Type B pancreatic cell (in vitro differentiated cells): Measurements from ENCODE around the gene VEGFC. TPM values are rescaled to one million over a fixed set of nuclear protein-coding genes. Genes with fewer than 3 reads are reported as not detected.

Experiments used
- DNase-seq: peaks from one replicate; pipeline ENCODE4 v3.0.0; 2021; ENCODE audit warnings: mixed read lengths; ENCODE audit not compliant: unreplicated experiment; ENCODE audit errors: extremely low spot score
- H3K27ac Mint-ChIP-seq: 2 replicates; pipeline ENCODE4 v1.8.0; 2021; ENCODE audit warnings: mild to moderate bottlenecking, mixed read lengths
- H3K27me3 Mint-ChIP-seq: 2 replicates; pipeline ENCODE4 v1.8.0; 2021; ENCODE audit warnings: mixed read lengths
- H3K36me3 Mint-ChIP-seq: 2 replicates; pipeline ENCODE4 v1.8.0; 2021; ENCODE audit warnings: mixed read lengths
- H3K4me1 Mint-ChIP-seq: one replicate; pipeline ENCODE4 v1.8.0; 2021; ENCODE audit warnings: mixed read lengths; ENCODE audit not compliant: unreplicated experiment
- H3K4me3 Mint-ChIP-seq: 2 replicates; pipeline ENCODE4 v1.8.0; 2021; ENCODE audit warnings: mild to moderate bottlenecking, mixed read lengths
- H3K9me3 Mint-ChIP-seq: 2 replicates; pipeline ENCODE4 v1.8.0; 2021; ENCODE audit warnings: mixed read lengths
- total RNA-seq: library from RNA; stranded (reverse); gene quantifications from 2 replicates; pipeline ENCODE4 v1.2.1, GENCODE V29; 2021; ENCODE audit warnings: low replicate concordance
- TF ChIP-seq, protein P1 (sequence below): fragments of 200-600 bp; sonication (generic); conservative IDR thresholded peaks from 2 replicates; pipeline ENCODE4 v1.5.0; 2021; ENCODE audit warnings: antibody characterized with exemption, mild to moderate bottlenecking

VEGFC gene
- total RNA-seq, 1 donor from 2014 or later: 3.2 TPM

DNA sequence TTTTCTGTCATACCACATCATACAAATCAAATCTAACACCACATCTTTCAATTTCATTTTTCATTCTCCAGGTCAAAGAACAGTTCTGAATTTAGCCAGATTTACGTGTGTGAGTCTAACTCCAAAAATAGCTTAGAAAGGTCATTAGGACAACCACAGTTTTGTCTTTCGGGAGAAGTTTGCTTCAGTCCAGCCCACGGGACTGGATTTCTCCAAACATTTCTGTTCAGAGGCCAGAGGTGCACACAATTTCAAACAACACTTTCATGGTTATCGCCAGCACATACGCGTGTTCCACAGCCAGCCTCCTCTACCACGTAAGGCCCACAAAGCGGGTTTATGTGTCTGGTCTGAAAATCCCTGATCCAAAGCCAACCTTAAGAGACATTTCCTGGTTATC is 65.9 kb downstream of the VEGFC start:
- no peak overlapping the region for H3K4me3 Mint-ChIP-seq
- H3K27ac Mint-ChIP-seq: no peak overlapping the region
- DNase-seq: no peak

DNA sequence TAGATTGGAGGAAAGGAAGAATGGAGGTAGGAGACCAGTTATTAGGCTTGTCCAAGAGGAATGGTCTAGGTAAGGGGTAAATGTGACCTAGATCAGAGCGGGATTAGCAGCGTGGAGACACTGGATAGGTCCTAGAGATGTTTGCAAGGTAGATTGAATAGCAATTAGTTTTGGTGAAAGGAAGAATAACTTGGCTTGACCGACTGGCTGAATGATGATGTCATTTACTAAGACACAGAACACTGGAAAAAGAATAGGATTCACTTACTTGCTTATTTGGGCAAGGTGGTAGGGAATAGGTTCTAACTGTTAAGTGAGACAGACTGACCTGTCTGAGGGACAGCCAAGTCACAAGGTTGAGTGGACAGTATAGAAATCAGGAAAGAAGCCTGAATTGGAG is 71.3 kb downstream of the VEGFC start:
- H3K4me3 Mint-ChIP-seq: no peak overlapping the region
- no peaks in the 10 kb centered on the region for H3K9me3 Mint-ChIP-seq
- DNase-seq: no peak
- no peaks in the 10 kb centered on the region for H3K4me1 Mint-ChIP-seq
- H3K27ac Mint-ChIP-seq: no peak overlapping the region
- H3K27me3 Mint-ChIP-seq: no peaks in the 10 kb centered on the region
- no peaks in the 10 kb centered on the region for H3K36me3 Mint-ChIP-seq
- TF ChIP-seq, protein P1, sequence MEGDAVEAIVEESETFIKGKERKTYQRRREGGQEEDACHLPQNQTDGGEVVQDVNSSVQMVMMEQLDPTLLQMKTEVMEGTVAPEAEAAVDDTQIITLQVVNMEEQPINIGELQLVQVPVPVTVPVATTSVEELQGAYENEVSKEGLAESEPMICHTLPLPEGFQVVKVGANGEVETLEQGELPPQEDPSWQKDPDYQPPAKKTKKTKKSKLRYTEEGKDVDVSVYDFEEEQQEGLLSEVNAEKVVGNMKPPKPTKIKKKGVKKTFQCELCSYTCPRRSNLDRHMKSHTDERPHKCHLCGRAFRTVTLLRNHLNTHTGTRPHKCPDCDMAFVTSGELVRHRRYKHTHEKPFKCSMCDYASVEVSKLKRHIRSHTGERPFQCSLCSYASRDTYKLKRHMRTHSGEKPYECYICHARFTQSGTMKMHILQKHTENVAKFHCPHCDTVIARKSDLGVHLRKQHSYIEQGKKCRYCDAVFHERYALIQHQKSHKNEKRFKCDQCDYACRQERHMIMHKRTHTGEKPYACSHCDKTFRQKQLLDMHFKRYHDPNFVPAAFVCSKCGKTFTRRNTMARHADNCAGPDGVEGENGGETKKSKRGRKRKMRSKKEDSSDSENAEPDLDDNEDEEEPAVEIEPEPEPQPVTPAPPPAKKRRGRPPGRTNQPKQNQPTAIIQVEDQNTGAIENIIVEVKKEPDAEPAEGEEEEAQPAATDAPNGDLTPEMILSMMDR: no peak

More for the DNA sequence above, 65.9 kb downstream of the VEGFC start:
- Mint-ChIP-seq H3K4me1 (no peaks in the 10 kb centered on the region), H3K36me3 (no peaks in the 10 kb centered on the region), H3K27me3 (no peaks in the 10 kb centered on the region), H3K9me3 (no peaks in the 10 kb centered on the region)
- TF ChIP-seq, protein P1: no peak

DNA sequence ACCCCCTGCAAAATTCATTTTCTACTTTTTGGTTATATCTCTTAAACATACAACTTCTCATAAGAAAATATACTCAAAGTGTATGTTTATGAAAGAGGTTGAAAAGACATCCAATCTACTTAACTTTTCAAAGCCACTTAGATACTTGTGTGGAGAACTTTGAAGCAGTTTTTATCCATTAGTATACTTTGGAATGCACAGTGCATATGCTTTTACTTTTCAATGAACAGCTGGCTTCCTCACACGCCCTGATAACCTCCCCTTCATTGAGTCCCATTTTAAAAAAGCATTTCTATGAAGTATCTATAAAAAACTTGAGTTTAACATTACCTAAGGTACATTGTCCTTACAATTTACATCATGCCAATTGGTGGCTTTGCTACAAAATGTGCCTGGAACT is 73.8 kb downstream of the VEGFC start:
- H3K27ac Mint-ChIP-seq: no peak overlapping the region
- H3K36me3 Mint-ChIP-seq: no peaks in the 10 kb centered on the region
- no peaks in the 10 kb centered on the region for H3K27me3 Mint-ChIP-seq
- H3K4me1 Mint-ChIP-seq: no peaks in the 10 kb centered on the region
- DNase-seq: no peak
- H3K9me3 Mint-ChIP-seq: no peaks in the 10 kb centered on the region
- no peak overlapping the region for H3K4me3 Mint-ChIP-seq
- TF ChIP-seq, protein P1: no peak

DNA sequence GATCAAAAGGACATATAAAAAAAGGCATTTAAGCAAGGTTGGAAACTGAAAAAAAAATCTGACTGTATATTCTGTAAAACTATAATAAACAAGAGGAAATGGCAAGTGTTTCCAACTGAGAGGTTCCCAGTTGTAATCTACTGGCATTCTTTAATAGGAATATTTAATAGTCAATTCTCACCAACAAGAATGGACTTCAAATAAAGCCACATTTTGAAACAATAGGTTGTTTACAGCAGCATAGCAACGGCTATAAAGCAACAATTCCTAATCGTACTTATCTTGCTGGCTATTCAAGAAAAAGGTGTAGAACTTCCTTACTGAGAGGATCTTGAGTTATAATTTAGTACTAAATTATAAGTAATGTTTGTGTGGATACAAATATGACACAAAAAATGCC is 75.5 kb downstream of the VEGFC start:
- no peak for DNase-seq
- no peaks in the 10 kb centered on the region for H3K27me3 Mint-ChIP-seq
- no peaks in the 10 kb centered on the region for H3K9me3 Mint-ChIP-seq
- no peaks in the 10 kb centered on the region for H3K36me3 Mint-ChIP-seq
- H3K27ac Mint-ChIP-seq: no peak overlapping the region
- TF ChIP-seq, protein P1: no peak
- H3K4me1 Mint-ChIP-seq: no peaks in the 10 kb centered on the region
- no peak overlapping the region for H3K4me3 Mint-ChIP-seq

DNA sequence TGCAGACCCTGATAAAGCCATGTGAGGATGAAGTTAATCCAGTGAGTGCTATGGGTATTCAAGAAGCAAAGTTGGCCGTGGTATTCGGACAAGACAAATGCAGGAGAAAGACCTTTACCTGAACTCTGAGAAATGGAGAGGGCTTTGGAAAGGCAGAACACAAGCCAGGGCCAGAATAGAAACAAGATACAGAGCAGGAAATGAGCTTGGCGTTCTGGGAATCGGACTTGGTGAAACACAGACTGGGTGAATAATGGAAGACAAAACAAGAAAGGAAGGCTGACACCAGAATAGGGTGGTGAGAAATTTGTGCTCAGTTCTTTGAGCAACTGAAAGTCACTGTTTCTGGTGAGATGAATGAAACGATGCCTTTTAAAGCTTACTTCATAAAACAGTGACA is 83.3 kb downstream of the VEGFC start:
- no peak overlapping the region for H3K27ac Mint-ChIP-seq
- no peak for DNase-seq
- H3K4me3 Mint-ChIP-seq: no peak overlapping the region
- no peaks in the 10 kb centered on the region for H3K27me3 Mint-ChIP-seq
- TF ChIP-seq, protein P1: no peak
- H3K9me3 Mint-ChIP-seq: no peaks in the 10 kb centered on the region
- no peaks in the 10 kb centered on the region for H3K4me1 Mint-ChIP-seq
- no peaks in the 10 kb centered on the region for H3K36me3 Mint-ChIP-seq

DNA sequence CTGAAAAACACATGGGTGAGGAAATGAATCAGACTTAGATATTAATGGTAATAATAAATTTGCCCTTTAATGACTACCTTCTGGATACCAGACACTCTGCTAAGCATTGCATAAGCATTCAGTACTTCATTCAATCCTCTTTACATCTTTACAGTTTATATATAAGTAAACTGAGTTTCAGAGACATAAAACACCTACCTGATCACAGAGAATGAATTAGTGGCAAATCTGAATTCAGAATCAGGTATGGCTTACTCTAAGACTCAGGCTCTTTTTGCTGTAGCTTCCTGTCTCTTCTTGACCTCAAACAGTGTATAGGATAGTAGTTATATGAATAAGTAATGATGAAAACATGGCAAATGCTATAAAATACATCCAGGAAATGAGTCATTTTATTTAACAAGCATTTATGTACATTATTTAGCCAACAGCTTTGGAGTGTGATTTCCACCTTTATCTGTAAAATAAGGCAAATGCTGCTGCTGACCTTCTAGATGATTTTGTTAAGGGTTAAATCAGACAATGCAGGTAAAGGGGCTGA is 83.9 kb downstream of the VEGFC start:
- Mint-ChIP-seq H3K4me1 (no peaks in the 10 kb centered on the region), H3K27ac (no peak overlapping the region), H3K27me3 (no peaks in the 10 kb centered on the region), H3K36me3 (no peaks in the 10 kb centered on the region), H3K9me3 (no peaks in the 10 kb centered on the region), H3K4me3 (no peak overlapping the region)
- no peak for DNase-seq
- TF ChIP-seq, protein P1: no peak
